ENCODE measurements around the gene SCUBE1. TPM values are rescaled to one million over a fixed set of nuclear protein-coding genes. Genes with fewer than 3 reads are reported as not detected.

Gene SCUBE1
- total RNA-seq, 2 experiments from 2014 or later, result not detected

- H3K27me3 Mint-ChIP-seq, result no peaks in the 10 kb centered on the region
- peaks cover 25% of the 10 kb centered on the region for H3K4me1 Mint-ChIP-seq (ENCODE audit: low read depth)
- no peak overlapping the region for H3K27ac Mint-ChIP-seq
- DNase-seq, result no peak
- ChIA-PET POLR2A (interaction anchor here (0.6 to 0.7 kb wide), 2 partner anchors 29 to 552 kb away, joined by 3 read pairs; no protein-coding TSS in a partner anchor), CTCF (interaction anchor here (0.8 to 1.0 kb wide), 2 partner anchors 29 to 86 kb away, joined by 4 read pairs; no protein-coding TSS in a partner anchor)
- H3K9me3 Mint-ChIP-seq, result no peaks in the 10 kb centered on the region
- H3K4me3 Mint-ChIP-seq, result no peak overlapping the region
- H3K36me3 Mint-ChIP-seq, result no peaks in the 10 kb centered on the region
- intact Hi-C loops (cut with micrococcal nuclease), result loop anchor here (10.0 kb wide), 1 partner anchor 76 kb away; the partner anchor contains the start of gene TTLL12
Observed at GRCh38 chr22:43260331-43261231, 82.6 kb downstream of the SCUBE1 start.

DNA sequence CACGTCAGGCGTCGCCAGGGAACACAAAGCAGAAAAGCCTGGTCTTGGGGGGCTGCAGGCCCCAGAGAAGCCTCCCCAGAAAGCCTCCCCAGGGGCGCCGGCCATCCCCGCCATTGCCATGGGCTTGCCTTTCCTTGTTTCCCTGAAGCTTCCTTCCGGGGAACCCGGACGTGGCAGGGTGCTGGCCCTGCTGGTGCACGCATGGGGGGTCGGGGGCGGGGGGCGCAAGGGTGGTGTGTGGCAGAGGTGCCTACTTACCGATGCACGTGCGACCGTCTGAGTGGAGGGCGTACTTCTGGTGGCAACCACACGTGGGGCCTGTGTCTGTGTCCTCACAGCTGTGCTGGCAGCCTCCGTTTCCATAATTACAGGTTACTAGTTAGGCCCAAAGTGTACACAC is 85.2 kb downstream of the SCUBE1 start:
- ChIA-PET CTCF (interaction anchor here (1.0 to 1.1 kb wide), 2 partner anchors 26 to 89 kb away, joined by 3 read pairs; no protein-coding TSS in a partner anchor), POLR2A (no interaction called here)
- Mint-ChIP-seq H3K4me3 (no peak overlapping the region), H3K9me3 (no peaks in the 10 kb centered on the region), H3K27me3 (no peaks in the 10 kb centered on the region), H3K4me1 (ENCODE audit: low read depth) (peaks cover 6% of the 10 kb centered on the region), H3K36me3 (no peaks in the 10 kb centered on the region), H3K27ac (no peak overlapping the region)
- intact Hi-C loops (cut with micrococcal nuclease), result no loop called here
- DNase-seq, result no peak

DNA sequence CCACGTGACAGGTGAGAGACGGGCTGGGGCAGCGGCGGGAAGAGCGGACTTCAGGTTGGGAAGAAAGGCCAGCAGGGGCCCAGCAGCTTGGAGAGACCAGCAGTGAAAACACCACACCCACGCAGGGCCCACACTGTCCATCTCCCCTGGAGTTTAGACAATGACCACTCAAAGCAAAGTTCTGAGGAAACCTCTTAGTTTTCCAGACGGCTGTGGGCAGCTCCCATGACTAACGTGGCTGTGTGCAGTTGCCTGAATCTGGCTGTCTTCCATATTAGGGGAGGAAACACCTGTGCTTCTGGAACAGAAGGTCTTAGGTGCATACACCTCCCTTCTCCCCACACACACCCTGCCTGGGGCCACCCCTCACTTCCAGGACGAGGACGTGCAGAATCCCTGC is 85.6 kb downstream of the SCUBE1 start:
- Mint-ChIP-seq H3K36me3 (no peaks in the 10 kb centered on the region), H3K27me3 (no peaks in the 10 kb centered on the region), H3K4me1 (ENCODE audit: low read depth) (peaks cover 2% of the 10 kb centered on the region), H3K4me3 (no peak overlapping the region), H3K9me3 (no peaks in the 10 kb centered on the region), H3K27ac (no peak overlapping the region)
- no peak for DNase-seq
- intact Hi-C loops (cut with micrococcal nuclease), result no loop called here
- CTCF ChIA-PET, result interaction anchor here (1.0 to 1.1 kb wide), 2 partner anchors 26 to 89 kb away, joined by 3 read pairs; no protein-coding TSS in a partner anchor
- POLR2A ChIA-PET, result no interaction called here

DNA sequence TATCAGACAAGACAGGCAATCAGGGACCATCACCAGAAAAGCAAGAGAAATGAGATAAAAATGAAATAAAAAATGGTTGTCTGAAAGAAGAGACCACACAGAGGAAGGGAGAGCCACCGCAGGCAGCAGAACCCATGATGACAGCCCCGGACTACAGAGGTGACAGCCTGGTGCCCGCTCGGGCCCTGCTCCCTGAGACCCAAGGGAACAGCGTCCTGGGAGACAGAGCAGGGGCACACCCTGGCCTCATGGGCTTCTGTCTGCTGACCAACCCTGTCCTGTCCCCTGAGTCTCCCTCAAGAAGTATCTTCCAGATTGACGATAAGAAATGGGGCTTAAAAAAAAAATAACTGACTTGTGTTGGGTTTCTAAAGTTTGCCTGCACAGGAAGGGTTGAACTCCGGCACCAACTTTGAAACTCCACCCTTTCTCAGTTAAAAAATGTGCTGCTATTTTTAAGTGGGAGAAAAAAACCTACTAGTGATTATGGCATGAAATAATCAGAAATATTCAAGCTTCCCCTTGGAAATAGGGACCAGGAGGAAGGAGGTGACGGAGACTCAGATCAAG is 86.1 kb downstream of the SCUBE1 start:
- H3K4me3 Mint-ChIP-seq, result no peak overlapping the region
- POLR2A ChIA-PET, result no interaction called here
- H3K27me3 Mint-ChIP-seq, result no peaks in the 10 kb centered on the region
- no peaks in the 10 kb centered on the region for H3K36me3 Mint-ChIP-seq
- CTCF ChIA-PET, result interaction anchor here (1.0 to 1.1 kb wide), 2 partner anchors 25 to 90 kb away, joined by 3 read pairs; no protein-coding TSS in a partner anchor
- intact Hi-C loops (cut with micrococcal nuclease), result no loop called here
- no peak overlapping the region for H3K27ac Mint-ChIP-seq
- H3K9me3 Mint-ChIP-seq, result no peaks in the 10 kb centered on the region
- no peaks in the 10 kb centered on the region for H3K4me1 Mint-ChIP-seq (ENCODE audit: low read depth)
- no peak for DNase-seq

DNA sequence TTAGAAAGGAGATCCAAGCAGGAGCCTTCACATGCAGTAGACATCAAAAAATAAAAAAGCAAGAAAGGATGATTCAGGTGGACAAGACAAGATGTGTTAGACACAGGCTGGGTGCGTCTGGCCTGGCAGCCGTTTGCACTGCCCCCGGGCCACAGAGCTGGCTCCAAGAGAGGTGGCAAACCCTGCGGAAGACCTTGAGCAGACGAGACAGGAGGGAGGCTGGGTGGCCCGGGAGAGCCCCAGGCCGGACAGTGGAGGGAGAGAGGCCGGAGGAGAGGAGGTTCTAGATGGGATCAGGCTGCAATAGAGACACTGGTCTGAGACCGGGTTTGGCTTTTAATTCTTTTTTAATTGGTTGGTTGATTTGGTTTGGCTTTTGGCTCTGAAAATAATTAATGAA is 86.6 kb downstream of the SCUBE1 start:
- ChIA-PET CTCF (no interaction called here), POLR2A (no interaction called here)
- no peaks in the 10 kb centered on the region for H3K4me1 Mint-ChIP-seq (ENCODE audit: low read depth)
- H3K27ac Mint-ChIP-seq, result no peak overlapping the region
- no peak for DNase-seq
- intact Hi-C loops (cut with micrococcal nuclease), result no loop called here
- no peak overlapping the region for H3K4me3 Mint-ChIP-seq
- H3K9me3 Mint-ChIP-seq, result no peaks in the 10 kb centered on the region
- H3K36me3 Mint-ChIP-seq, result no peaks in the 10 kb centered on the region
- H3K27me3 Mint-ChIP-seq, result no peaks in the 10 kb centered on the region

GRCh38 chr22:43255299-43255698 is 87.9 kb downstream of the SCUBE1 start:
- no peak for DNase-seq
- Mint-ChIP-seq H3K4me1 (ENCODE audit: low read depth) (no peaks in the 10 kb centered on the region), H3K4me3 (no peak overlapping the region), H3K27me3 (no peaks in the 10 kb centered on the region), H3K27ac (no peak overlapping the region), H3K36me3 (no peaks in the 10 kb centered on the region), H3K9me3 (no peaks in the 10 kb centered on the region)
- intact Hi-C loops (cut with micrococcal nuclease), result no loop called here
- POLR2A ChIA-PET, result no interaction called here
- CTCF ChIA-PET, result no interaction called here

- Mint-ChIP-seq H3K9me3 (no peaks in the 10 kb centered on the region), H3K27me3 (no peaks in the 10 kb centered on the region), H3K27ac (no peak overlapping the region), H3K4me3 (no peak overlapping the region), H3K36me3 (no peaks in the 10 kb centered on the region), H3K4me1 (ENCODE audit: low read depth) (no peaks in the 10 kb centered on the region)
- no peak for DNase-seq
- intact Hi-C loops (cut with micrococcal nuclease), result no loop called here
- CTCF ChIA-PET, result interaction anchor here (0.8 kb wide), 1 partner anchor 25 kb away, joined by 3 read pairs; no protein-coding TSS in a partner anchor
- POLR2A ChIA-PET, result no interaction called here
Observed at GRCh38 chr22:43253839-43254238, 89.3 kb downstream of the SCUBE1 start.

DNA sequence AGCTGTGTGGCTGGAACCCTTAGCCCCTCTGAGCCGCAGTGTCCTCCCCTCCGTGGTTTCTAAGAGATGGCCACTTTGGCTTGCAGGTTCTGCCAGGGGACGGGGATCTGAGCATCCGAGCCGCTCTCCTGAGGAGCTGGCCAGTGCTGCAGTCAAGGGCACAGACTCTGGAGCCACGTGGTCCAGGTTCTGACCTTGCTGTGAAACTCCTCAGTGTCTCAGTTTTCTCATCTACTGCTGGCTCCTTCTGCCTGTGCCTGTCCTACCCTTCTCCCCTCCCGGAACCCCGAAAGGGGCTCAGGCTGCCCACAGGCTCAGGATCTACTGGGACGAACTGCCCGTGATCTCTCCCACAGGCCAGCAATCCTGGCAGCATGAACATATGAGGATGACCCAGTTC is 90.9 kb downstream of the SCUBE1 start:
- POLR2A ChIA-PET, result no interaction called here
- intact Hi-C loops (cut with micrococcal nuclease), result no loop called here
- Mint-ChIP-seq H3K4me3 (no peak overlapping the region), H3K36me3 (no peaks in the 10 kb centered on the region), H3K27me3 (no peaks in the 10 kb centered on the region), H3K9me3 (no peaks in the 10 kb centered on the region), H3K27ac (no peak overlapping the region), H3K4me1 (ENCODE audit: low read depth) (no peaks in the 10 kb centered on the region)
- CTCF ChIA-PET, result no interaction called here
- no peak for DNase-seq

DNA sequence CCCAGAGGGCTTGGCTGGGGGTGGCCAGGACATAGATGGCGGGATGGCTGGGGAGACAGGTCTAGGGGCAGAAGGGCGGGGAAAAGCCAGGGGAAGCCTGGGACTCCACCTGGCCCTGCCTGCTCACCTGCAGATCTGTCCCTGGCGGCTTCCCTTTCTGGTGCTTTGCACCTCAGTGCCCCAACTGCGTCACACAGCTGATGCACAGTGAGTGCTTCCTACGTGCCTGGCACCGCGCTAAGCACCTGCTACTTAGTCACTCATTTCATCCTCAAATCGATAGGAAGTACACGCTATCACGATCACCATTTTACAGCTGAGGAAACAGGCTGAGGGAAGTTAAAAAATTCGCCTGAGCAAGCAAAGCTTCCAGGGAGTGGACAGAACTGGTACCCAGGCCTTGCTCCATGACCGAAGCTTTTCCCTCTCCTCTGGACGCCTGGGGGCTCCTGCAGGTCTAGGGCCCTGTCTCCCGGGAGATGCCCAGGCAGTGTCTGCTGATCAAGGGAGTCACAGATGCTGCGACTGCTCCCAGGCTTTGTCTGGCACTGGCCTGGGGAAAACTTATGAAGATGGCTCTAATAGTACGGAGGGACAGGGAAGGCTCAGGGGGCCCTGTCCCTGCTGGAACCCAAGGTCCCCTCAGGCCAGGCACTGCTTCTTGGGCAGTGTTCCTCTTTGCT is 93.2 kb downstream of the SCUBE1 start:
- Mint-ChIP-seq H3K4me3 (no peak overlapping the region), H3K36me3 (no peaks in the 10 kb centered on the region), H3K27me3 (no peaks in the 10 kb centered on the region), H3K4me1 (ENCODE audit: low read depth) (no peaks in the 10 kb centered on the region), H3K9me3 (no peaks in the 10 kb centered on the region), H3K27ac (no peak overlapping the region)
- CTCF ChIA-PET, result interaction anchor here (0.7 to 1.0 kb wide), 2 partner anchors 18 to 136 kb away, joined by 3 to 4 read pairs; no protein-coding TSS in a partner anchor
- intact Hi-C loops (cut with micrococcal nuclease), result no loop called here
- DNase-seq, result no peak
- POLR2A ChIA-PET, result no interaction called here

DNA sequence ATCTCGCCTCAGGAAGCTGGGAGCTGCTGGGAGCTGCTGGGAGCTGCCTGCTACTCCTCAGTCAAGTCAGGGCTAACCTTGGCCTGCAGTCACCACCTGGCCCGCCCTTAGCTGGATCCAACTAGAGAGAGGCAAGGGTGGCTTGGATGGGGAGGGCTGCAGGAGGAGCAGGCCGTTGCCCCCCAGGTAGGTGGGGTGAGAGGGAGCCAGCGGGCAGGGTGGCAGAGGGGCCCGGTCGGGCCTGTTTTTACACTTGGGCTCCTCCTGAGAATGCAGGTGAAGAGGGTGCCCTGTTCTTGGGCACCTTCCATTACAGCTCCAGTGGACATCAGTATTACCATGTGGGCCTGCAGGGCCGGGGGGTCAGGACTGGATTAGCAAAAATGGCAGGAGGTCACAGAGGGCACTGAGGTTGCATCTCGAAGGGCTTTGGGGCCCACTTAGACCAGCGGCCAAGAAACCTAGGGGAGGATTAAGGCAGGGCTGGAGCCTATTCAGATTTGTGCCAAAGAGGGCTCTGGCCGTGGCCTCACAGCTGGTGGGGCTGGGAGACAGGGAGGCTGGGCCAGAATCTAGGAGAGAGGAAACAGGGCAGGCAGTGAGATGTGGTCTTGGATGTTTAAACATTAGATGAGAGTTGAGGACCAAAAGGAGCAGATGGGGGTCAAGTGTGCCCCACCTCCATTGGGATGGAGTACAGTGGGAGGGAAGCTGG is 95.5 kb downstream of the SCUBE1 start:
- Mint-ChIP-seq H3K27me3 (no peaks in the 10 kb centered on the region), H3K4me3 (no peak overlapping the region), H3K4me1 (ENCODE audit: low read depth) (no peaks in the 10 kb centered on the region), H3K27ac (no peak overlapping the region), H3K9me3 (no peaks in the 10 kb centered on the region), H3K36me3 (no peaks in the 10 kb centered on the region)
- CTCF ChIA-PET, result interaction anchor here (2.3 kb wide), 1 partner anchor 98 kb away, joined by 9 read pairs; no protein-coding TSS in a partner anchor
- DNase-seq, result no peak
- intact Hi-C loops (cut with micrococcal nuclease), result no loop called here
- POLR2A ChIA-PET, result no interaction called here

- Mint-ChIP-seq H3K4me1 (ENCODE audit: low read depth) (no peaks in the 10 kb centered on the region), H3K27ac (no peak overlapping the region), H3K9me3 (no peaks in the 10 kb centered on the region), H3K36me3 (no peaks in the 10 kb centered on the region), H3K4me3 (no peak overlapping the region), H3K27me3 (no peaks in the 10 kb centered on the region)
- ChIA-PET CTCF (interaction anchor here (1.0 to 2.3 kb wide), 2 partner anchors 15 to 100 kb away, joined by 3 to 9 read pairs; no protein-coding TSS in a partner anchor), POLR2A (no interaction called here)
- no peak for DNase-seq
- intact Hi-C loops (cut with micrococcal nuclease), result no loop called here
Observed at GRCh38 chr22:43246188-43246587, 97.0 kb downstream of the SCUBE1 start.

DNA sequence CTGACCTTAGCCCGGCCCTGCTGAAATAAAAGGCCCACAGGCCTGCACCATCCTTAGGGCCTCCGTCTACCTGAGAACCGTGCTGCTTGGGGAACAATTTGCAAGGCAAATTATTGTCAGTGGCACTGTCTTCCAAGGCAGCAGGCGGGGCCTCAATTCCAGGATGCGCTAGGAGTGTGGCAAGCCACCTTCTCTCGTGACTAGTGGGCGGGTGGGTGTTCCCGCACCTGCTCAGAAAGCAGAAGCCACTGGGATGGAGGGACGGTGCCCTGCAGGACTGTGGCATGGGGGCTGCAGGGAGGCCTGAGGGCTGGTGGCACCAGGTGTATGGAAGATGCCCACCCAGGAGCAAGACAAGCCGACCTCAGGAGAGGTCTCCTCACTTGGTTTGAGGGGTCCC is 97.5 kb downstream of the SCUBE1 start:
- Mint-ChIP-seq H3K36me3 (no peaks in the 10 kb centered on the region), H3K4me3 (no peak overlapping the region), H3K4me1 (ENCODE audit: low read depth) (no peaks in the 10 kb centered on the region), H3K27me3 (no peaks in the 10 kb centered on the region), H3K9me3 (no peaks in the 10 kb centered on the region), H3K27ac (no peak overlapping the region)
- POLR2A ChIA-PET, result no interaction called here
- intact Hi-C loops (cut with micrococcal nuclease), result no loop called here
- DNase-seq, result no peak
- CTCF ChIA-PET, result no interaction called here
